GM03348 (cell line): Measurements from ENCODE around the gene PRKAB2.
"Not testable (repeated sequence)": the region's sequence is repeated elsewhere in the genome, so short reads cannot be mapped to it uniquely, and the experiment has no call there.

Source experiments
- DNase-seq: peaks from one replicate; pipeline ENCODE4 v3.0.0; 2012; ENCODE audit warnings: low spot score

Gene PRKAB2

DNA sequence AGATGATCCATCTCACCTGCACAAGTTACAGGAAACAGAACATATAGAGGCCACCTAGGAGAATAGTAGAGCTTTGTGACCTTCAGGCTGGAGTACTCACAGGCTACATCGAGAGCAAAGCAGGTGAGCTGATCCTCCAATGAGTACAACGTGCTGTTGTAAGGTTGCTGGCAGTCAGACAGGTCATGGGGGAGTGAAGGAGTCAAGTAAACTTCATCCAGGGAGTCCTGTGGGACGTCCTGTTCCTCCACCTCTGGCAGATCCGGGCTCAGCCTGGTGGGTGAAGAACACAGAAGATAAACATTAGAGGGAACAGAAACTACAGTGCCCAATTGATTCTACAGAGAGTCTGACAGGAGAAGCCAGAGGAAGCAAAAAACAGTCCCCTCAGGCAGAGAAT lies 62.5 kb downstream of the PRKAB2 start:
- DNase-seq, result no peak

DNA sequence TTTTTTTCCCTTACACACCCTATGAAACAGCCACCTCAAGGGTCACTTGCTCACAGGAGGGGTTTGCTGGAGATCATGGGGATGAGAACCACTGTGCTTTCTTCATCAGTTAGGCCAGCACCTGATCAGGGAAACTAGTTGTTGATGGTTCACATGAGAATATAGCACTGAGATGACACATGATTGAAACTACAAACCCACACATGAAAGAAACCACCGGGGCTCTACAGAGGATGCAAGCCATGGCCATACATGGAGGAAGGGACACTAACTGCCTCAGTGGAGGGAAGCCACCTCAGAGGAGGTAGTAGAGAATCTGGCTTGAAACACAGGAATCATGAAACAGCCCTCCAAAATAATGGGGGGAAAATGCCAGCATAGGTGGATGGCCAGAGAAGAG lies 63.2 kb downstream of the PRKAB2 start:
- DNase-seq, result no peak

DNA sequence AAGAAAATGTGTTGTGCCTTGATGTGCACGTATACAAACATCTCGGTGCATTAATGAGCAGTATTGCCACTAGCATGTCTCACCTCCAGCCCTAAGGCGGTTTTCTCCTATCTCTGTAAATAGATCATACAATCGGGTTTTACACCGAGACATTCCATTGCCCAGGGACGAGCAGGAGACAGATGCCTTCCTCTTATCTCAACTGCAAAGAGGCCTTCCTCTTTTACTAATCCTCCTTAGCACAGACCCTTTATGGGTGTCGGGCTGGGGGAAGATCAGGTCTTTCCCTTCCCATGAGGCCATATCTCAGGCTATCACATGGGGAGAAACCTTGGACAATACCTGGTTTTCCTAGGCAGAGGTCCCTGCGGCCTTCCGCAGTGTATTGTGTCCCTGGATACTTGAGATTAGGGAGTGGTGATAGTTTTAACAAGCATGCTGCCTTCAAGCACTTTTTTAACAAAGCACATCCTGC lies 65.8 kb downstream of the PRKAB2 start:
- not testable (repeated sequence) for DNase-seq

DNA sequence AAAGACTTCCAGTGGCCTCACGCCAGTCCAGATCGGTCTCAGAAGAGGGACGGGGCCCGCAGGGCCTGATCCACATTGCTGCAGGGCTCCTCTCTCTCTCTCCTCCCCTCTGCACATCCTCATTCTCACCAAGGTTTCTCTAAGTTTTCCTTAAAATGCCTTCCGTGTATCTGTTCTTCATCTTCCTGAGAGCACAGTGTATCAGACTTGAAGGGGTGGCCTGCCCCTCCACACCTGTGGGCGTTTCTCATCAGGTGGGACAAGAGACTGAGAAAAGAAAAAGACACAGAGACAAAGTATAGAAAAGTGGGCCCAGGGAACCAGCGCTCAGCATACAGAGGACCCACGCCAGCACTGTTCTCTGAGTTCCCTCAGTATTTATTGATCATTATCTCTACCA lies 66.4 kb downstream of the PRKAB2 start:
- DNase-seq, result no peak
